GM19351 (cell line): ENCODE measurements around the gene GPR119.
A peak's percentile ranks its signal among the peaks of the same experiment; 100 is the strongest.
"Not testable (repeated sequence)": the region's sequence is repeated elsewhere in the genome, so short reads cannot be mapped to it uniquely, and the experiment has no call there.

Experiments used
- ATAC-seq: cut with Tn5 transposase; IDR thresholded peaks from one replicate; pipeline ENCODE4 v1.9.1; 2021; ENCODE audit warnings: mild to moderate bottlenecking, moderate library complexity; ENCODE audit not compliant: unreplicated experiment

Gene GPR119

GRCh38 chrX:130385520-130385919 lies at the start of gene GPR119:
TSS of gene GPR119 (minus strand) at chrX:130385674. CDS start at chrX:130385447, 227 bp downstream.
- no peak for ATAC-seq

GRCh38 chrX:130429236-130429635 lies 43.8 kb upstream of the GPR119 start:
- ATAC-seq, result not testable (repeated sequence)

DNA sequence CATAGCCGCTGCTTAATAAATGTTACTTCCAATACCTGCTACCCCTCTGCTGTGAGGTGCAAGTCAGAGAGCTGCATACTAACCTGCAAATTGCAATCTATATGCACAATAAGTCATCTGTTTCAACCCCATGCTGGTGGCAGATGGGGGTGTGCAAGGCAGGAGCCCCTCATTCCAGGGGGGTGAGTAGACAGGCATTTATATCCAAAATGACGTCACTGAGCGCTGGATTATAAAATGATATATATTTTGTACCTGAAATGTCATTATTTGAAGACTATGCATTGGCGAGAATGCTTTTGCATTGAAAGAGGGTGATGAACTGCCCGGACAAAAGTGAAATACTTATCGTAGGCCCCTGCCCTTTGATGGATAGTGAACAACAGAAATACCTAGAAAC lies 41.1 kb upstream of the GPR119 start:
- no peak for ATAC-seq

DNA sequence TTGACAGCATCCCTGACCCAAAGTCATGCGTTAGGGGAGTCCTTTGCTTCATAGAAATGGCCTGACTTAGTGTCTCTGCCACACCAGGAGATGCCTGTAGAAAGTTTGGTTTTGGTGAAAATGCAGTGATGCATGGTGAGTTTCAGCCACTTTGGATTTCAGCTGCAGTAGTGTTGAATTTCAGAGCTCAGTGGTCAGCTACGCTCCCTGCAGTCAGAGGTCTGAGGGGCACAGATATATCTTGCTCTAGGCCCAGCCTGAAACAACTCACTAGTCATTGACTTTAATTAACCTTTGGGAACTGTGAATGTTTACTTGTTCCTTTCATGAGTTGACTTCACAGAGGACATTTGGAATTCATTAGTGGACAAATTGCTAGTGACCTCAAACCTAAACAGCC lies 33.8 kb upstream of the GPR119 start:
- ATAC-seq, result no peak

DNA sequence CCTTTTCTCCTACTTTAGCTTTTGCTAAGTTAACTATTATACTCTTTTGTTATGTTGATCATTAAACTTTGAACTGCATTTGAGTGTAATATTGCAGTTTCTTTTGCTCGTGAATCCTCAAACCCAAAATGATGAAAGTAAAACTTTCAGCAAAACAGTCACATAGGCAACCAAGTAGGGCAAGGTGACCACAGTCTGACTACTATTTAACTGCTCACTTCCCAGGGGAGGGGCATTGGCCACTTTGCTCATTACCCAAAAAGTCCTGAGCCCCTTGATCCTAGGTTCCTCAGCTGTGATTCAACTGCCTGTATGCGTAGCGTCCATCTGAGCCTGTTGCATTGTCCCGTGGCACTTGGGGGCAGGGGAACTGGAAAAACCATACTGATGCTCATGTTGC lies 33.3 kb upstream of the GPR119 start:
- no peak for ATAC-seq

GRCh38 chrX:130418066-130418465 lies 32.6 kb upstream of the GPR119 start:
- no peak for ATAC-seq

DNA sequence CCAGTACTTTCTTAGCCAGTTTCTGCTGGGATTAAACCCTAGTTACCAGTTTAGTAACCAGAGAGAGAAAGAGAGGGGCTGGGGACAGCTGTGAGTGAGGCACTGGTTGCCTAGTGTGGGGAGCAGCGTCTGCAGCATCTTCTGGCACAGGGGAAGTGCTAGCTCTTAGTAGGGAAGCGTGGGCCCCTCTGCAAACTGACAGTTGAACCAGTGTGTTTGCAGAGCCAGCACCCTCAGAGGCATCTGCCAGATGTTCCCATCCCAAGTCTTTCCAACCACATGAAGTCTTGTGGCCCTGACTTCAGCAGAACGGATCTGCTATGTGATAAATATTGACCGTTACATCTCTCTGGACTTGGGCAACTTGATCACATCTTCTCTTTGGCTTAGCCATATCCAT lies 31.3 kb upstream of the GPR119 start:
- ATAC-seq, result no peak

DNA sequence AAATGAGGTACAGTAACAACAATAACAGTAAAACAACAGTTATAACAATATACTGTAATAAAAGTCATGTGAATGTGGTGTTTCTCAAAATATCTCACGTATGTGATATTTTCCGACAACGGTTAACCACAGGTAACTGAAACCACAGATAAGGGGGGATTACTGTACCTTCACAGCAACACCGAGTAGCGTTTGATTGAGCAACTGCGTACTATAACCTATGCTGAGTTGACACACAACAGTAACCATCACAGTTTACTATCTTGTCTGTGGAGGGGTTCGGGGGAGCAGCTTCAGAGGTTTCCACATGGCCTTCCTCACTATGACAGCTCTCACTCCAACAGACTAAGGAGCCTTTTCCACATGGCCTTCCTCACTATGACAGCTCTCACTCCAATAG lies 29.7 kb upstream of the GPR119 start:
- no peak for ATAC-seq

GRCh38 chrX:130414800-130415199 lies 29.3 kb upstream of the GPR119 start:
- no peak for ATAC-seq

- ATAC-seq, result no peak
Measured at GRCh38 chrX:130413415-130413814, 27.9 kb upstream of the GPR119 start.

GRCh38 chrX:130402208-130402684 lies 16.8 kb upstream of the GPR119 start:
- no peak for ATAC-seq

GRCh38 chrX:130401415-130402207 lies 16.1 kb upstream of the GPR119 start, which contains the start of gene RBMX2:
TSS of gene RBMX2 (plus strand) at chrX:130401987. CDS start at chrX:130402033, 46 bp downstream.
- ATAC-seq, result peak; percentile 92

- no peak for ATAC-seq
Measured at GRCh38 chrX:130395341-130395740, 9.9 kb upstream of the GPR119 start.

DNA sequence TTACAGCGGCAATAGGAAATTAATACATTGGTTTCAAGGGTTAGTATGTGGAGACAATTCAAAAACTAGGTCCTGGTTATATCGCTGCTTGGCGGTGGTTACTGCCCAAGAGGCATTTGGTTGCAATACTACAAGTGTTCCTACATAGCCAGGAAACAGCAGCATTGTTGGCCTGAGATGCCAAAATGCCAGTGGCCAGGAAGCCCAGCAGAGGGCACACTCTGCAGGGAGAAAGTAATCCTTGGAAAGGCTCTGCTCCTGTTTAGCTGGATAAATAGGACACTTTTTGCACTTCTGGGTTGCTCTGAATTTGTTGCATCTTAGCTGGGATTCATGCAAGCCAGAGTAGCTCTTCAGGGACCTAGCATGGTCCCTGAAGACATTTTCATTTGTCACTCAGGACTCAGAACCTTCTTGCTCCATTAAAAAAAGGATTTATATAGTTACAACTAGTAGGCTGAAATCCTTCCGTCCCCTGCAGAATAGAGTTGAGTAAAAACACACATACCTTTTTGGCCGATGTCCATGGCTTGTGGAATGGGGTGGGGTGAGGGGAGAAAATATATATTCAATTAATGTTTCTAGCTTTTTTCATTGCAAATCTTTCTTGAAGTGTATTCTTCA lies 8.1 kb upstream of the GPR119 start:
- ATAC-seq, result no peak

DNA sequence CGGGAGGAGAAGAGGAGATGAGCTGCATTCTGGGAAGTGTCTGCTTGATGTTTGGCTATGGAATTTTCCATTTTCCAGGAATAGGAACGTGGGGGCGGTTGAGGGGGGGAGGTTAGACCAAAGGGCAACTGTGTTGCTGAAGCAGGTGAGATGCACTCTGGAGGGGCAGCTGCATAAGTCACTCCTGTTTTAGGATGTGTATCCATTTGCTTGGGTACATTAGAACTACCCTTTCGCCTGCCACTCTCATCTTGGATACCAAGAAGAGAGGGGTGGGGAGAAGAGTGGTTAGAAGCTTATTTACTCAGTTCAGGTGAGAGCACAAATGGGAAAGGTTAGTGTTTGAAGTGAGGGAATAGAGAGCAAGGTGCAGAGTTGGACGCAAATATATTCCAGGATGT lies 934 bp upstream of the GPR119 start:
- no peak for ATAC-seq

DNA sequence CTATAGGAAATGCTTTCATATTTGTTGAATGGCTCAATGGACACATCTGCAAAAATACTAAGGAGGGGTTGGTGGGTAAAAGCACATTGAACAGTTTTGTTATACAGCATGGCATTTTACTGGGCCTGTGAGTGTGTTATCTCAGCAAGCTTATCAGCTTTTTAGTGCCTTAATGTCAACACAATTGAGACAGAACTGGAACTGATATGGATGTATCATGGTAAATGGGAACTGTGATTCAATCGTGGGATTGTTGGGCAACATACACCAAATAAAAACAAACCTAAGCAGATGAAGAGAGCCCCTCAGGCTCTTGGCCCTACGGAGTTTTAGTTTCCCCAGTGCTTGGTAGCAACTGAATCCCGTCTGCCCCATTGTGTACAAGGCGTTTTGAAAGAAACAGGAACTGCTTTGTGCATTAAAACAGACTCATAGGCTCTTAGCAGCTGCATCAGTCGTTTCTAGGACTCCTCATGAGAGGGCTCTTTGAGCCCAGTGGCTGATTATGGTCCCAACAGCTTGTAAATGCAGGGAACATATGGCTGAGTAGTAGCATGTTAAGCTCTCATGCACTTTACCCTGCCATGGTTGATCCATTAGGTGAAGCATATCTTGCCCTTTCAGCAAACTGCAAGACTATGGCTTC lies 7.3 kb downstream of the GPR119 start:
- no peak for ATAC-seq

- ATAC-seq, result no peak
Measured at GRCh38 chrX:130376077-130376476, 9.4 kb downstream of the GPR119 start.

- not testable (repeated sequence) for ATAC-seq
Measured at GRCh38 chrX:130352050-130352449, 33.4 kb downstream of the GPR119 start.

DNA sequence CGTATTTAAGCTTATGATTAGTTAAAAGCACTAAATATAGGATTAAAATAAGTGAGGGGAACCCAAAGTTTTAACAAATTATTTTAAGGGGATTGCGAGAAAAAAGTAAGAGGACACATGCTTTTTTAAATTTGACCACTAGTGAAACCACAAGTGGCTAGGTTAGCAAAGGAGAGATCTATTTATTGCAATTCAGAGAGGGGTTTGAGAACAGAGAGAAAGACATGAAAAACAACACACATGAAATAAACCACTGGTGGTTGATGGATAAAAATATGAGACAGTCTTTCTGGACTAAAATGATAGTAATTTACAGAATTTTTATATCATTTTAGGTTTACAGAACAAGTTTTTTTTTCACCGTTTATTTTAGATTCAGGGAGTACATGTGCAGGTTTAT lies 33.9 kb downstream of the GPR119 start:
- ATAC-seq, result no peak

GRCh38 chrX:130347321-130347720 lies 38.2 kb downstream of the GPR119 start:
- ATAC-seq, result no peak

GRCh38 chrX:130343411-130343810 lies 42.1 kb downstream of the GPR119 start:
- no peak for ATAC-seq

GRCh38 chrX:130340271-130340670 lies 45.2 kb downstream of the GPR119 start:
- ATAC-seq, result peak; percentile 6
